Head of caudate nucleus (tissue), 42 donors: ENCODE data around the gene UFD1.

Experiments used
- DNase-seq, 42 donors: peaks; one replicate each; pipeline versions ENCODE4 v3.0.0 to v3.0.0-alpha.2; 2020 to 2021; ENCODE audit warnings: mixed read lengths in 7 of 42
- intact Hi-C: fragments of 100-400 bp; cut with DNase I; formaldehyde crosslinking; loops from one replicate; pipeline ENCODE4 v1.15.0; 2022

The UFD1 gene

DNA sequence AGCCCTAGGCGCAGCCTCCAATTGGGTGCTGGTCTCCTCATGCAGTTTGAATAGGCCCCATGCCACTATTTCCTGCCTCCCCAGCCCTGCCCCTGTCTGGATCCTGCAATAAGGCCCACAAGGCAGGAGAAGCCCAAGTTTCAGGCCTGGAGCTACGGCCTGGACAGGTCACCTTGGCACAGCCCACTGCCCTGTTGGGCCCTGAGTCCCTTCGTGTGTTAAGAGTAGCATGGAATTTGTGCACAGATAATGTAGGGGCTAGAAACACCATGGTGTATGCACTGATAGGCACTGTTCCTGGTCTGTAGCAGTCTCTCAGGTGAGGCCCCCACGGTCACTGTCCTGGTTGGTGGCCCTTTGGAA lies 20.9 kb upstream of the UFD1 start:
- DNase-seq = no peak
- intact Hi-C loops = no loop called here

DNA sequence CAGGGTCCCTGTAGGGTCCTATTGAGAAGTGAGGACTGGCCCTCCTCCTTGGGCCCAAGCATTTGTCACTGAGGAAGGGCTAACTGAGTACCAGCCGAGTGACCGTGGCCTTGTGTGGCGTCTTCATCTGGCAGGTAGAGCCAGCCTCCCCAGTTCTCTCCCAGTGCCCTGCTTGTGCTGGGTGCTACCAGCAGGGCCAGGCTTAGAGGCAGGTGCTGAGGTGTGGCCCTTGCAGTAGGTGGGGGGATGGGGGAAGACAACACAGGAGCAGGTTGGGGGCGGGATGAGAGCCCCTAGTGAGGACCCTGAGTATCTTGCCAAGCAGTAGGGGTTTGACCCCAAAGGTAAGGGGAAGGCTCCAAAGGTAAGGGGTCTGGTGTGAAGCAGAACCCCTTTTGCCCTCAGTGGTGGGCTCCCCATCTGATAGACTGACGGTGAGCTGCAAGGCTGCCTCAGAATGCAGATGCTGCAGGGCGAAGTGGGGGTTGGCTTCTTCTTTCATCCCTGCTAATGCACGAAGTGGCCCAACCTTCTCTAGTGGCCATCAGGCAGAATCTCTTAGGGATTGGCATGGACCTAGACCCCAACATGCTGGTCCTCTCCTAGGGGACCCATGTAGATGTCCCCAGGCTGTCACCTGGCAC lies 20.4 kb upstream of the UFD1 start:
- DNase-seq = no peak
- intact Hi-C loops = no loop called here

DNA sequence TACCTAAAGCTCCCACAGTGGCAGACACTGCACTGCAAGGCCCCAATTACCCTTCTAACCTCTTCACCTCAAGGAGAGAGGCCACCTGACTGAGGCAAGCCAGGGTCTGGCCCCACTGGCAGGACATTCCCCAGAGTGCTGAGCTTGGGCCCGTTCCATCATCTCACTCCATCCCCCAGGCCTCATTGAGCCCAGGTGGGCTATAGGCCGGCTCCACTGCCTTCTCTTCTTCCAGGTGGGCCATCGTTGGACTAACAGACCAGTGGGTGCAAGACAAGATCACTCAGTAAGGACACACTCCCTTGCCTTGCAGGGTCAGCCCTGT lies 19.8 kb upstream of the UFD1 start:
- no peak for DNase-seq
- intact Hi-C loops = no loop called here

DNA sequence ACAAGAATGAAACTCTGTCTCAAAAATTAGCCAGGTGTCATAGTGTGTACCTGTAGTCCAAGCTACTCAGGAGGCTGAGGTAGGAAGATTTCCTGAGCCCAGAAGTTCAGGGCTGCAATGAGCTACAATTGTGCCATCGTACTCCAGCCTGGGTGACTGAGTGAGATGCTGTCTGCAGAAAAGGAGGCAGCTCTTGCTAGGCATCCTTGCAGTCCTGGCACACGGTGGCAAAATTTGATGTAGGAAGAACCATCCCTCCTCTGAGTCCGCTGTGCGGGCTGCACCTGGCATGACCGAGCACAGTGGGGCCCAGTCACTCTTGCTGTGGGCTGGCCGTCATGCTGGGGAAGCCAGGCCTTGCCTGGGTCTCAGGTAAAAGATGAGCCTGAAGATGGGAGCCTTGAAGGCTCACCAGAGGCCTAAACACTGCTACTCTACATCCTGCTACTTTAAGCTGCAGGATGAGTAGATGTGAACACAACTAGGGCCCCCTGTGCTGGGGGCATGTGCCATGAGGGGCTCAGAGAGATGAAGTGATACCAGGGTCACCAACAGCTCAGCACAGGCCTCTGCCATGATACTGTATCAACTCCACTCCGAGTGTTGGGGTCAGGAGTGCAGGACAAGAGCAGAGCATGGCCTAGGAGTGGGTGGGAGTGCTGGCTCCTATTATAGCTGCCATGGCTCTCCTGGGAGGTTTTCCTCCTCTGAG lies 19.3 kb upstream of the UFD1 start:
- intact Hi-C loops = no loop called here
- DNase-seq = no peak

DNA sequence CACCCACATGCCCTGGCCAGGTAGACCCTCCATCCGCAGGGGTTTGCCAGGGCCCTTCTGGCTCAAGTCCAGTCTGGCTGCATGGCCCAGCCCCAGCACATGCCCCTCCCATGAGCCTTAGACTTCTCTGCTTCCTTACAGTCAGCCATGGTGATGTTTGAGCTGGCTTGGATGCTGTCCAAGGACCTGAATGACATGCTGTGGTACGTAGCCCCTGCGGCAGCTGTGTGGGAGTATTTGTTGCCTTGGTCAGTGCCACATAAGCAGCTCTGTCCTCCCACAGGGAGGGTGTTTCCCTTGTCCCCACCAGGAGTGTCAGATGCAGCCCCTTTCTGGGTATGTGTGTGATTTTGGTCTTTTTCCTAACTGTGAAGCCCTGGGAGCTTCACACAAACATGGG lies 18.3 kb upstream of the UFD1 start:
- intact Hi-C loops = no loop called here
- no peak for DNase-seq

DNA sequence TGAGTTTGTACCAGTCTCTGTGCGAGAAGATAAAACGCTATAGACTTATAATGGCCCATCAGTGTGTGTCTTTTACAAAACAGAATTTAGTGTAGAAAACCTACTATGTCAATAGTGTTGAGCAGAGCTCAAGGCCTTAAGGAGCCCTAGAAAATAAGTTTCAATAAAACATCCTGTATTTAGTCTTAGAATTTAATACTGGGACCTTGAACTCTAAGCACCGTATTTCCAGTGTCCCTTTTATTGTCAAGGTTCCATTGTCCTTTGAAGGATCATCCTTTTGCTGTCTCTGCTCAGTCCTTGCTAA lies 17.3 kb upstream of the UFD1 start:
- DNase-seq = no peak
- intact Hi-C loops = no loop called here

DNA sequence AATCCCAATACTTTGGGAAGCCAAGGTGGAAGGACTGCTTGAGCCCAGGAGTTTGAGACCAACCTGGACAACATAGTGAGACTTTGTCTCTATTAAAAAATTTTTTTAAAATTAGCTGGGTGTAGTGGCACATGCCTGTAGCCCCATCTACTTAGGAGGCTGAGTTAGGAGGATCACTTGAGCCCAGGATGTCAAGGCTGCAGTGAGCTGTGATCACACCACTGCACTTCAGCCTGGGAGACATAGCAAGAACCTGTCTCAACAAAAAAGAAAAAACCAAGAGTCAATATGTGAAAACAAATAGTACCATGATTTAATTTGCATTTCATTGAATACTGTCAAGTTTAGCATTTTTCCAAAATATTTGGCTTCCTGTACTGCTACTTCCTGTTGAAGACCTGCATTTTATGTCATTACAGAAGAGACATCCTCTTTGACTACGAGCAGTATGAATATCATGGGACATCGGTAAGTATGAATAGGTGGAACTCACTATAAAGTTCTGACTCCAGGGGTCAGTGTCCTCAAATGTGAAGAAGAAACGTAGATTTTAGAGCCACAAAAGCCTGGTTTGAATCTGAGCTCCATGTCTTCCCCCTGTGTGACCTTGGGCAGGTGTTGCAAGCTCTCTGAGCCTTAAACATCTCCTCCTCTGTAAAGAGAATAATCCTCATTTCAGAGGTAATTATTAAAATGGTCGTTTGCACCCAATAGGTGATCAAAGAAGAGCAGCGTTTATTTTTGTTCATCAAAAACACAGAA lies 16.8 kb upstream of the UFD1 start:
- no peak for DNase-seq
- intact Hi-C loops = no loop called here

DNA sequence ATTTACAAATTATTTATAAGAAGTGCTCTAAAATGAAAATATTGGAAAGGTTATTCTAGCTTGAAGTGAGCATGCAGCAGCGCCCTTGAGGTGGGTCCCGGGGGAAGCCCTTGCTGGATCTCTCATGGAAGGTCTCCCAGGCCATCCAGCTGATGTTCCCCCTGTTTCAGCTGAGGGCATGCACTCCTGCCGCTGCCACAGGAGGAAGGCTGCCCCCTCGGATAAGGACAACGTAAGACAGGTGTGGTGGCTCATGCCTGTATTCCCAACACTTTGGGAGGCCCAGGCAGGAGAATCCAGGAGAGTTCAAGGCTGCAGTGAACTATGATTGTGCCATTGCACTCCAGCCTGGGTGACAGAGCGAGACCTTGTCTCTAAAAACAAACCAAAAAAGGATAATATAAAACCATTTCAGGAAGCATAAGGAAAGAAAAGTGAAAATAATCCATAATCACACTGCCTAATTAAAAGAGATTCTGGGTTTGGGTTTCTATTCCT lies 15.7 kb upstream of the UFD1 start:
- intact Hi-C loops = no loop called here
- no peak for DNase-seq

DNA sequence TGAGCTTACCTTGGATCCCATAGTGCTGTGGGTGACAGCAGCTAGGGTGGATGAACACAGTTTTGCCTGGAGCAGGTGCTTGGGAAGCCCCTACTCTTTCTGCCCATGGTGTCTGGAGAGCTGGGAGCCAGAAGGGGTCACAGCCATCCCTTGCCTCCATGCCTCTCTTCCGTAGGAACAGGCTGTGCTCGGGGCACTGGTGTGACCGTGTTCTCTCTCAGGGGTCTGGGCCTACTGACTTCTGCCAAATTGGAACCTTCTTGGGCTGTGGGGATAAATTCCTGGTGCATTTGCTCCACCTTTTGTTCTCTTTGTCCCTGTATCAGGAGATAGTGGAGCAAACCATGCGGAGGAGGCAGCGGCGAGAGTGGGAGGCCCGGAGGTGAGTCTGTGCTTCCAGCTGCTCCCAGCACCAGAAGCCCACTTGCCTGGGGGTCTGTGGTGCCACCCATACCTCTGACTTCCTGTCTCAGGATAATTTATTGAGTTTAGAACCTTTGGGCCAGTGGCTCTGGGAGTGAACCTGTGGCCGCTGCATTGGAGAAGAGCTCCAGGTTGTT lies 15.1 kb upstream of the UFD1 start:
- no peak for DNase-seq
- intact Hi-C loops = no loop called here

DNA sequence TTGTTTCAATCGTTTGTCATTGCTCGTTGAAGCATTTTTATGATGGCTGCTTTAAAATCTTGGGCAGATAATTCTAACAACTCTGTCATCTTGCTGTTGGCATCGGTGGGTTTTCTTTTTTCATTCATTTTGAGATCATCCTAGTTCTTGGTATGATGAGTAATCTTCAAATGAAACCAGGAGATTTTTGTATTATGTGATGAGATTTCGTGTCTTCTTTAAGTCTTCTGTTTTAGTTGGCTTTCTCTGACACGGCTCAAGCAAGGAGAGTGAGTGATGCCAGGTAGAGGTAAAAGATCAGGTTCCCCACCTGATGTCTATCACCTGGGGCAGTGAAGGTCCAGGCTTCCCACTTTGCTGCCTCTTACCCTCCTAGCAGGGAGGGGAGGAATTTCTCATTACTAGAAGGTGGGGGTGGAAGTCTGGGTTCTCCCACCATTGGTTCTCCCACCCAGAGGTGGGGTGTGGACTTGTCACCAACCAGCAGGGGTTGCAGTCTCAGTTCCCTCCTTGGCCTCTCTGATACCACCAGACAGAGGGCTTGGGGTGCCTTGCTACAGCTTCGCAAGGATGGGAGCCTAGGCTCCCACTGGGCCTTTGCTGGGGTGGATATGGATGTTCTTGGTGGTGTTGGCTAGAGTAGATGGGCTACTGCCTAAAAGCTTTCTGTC lies 13.6 kb upstream of the UFD1 start:
- intact Hi-C loops = no loop called here
- DNase-seq = no peak

DNA sequence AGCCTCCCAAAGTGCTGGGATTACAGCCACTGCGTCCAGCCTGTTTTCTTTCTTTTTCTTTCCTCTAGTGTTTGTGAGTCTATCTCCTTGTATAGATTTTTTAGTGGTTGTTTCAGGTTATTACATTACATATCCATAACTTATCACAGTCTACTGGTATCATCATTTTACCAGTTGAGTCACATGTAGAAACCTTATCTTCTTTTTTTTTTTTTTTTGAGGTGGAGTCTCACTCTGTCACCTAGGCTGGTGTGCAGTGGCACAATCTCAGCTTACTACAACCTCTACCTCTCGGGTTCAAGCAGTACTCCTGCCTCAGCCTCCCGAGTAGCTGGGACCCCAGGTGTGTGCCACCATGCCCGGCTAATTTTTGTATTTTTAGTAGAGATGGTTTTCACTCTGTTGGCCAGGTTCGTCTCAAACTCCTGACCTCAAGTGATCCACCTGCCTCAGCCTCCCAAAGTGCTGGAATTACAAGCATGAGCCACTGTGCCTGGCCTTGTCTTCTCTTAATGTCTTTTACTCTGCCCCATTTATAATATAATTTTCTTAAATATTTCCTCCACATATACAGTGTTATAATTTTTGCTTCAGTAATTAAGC lies 11.7 kb upstream of the UFD1 start:
- intact Hi-C loops = no loop called here

DNA sequence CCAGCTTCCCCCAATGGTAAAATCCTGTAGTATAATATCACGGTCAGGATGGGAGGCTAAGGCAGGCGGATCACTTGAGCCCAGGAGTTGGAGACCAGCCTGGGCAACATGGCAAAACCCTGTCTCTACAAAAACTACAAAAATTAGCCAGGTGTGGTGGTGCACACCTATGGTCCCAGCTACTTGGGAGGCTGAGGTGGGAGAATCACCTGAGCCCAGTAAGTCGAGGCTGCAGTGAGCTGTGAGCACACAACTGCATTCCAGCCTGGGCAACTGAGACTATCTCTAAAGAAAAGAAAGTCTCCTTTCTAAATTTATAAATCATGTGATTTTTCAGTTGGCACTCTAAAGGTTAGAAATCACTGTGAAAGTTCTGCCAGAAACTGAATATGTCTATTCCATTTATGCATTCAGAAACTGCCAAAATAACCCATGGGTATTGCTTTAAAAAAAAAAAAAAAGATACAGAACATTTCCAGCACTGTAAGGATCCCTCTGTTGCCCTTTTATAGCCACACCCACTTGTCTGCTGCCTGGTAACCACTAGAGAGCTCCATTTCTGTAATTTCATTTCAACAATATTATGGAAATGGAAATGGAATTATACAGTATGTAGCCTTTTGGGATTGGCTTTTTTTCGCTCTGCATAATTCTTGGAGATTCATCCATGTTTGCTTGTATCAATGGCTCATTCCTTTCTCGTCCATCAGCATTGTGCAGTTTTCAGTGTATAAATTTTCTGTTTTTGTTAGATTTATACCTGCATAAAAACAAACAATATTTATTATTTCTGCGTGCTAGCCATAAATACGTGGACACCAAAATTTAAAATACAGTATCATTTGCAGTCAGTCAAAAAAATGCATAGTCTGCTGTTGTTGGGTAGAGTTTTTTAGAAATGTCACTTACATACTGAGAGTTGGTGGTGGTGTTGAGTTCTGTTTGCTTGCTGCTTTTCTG lies 10.2 kb upstream of the UFD1 start:
- intact Hi-C loops = no loop called here

More for the DNA sequence above, 11.7 kb upstream of the UFD1 start:
- DNase-seq = no peak

DNA sequence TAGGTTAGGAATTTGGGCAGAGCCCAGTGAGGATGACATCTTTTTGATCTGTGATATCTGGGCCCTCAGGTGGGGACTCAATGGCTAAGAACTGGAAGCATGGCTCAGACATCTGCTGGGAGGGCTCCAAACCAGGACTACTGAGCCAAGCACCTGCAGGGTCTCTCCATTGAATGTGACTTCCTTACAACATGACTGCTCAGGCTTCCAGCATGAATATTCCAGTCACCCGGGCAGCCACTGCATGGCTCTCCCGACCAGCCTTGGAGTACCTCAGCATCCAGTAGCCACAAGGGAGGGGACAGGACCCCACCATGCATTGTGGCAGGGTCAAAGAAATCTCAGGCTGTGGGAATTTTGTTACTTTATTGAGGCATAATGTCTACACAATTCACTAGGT lies 9.3 kb upstream of the UFD1 start:
- intact Hi-C loops = no loop called here
- DNase-seq = no peak

More for the DNA sequence above, 10.2 kb upstream of the UFD1 start:
- DNase-seq = peak in 1 of 42 donors; percentile 30

DNA sequence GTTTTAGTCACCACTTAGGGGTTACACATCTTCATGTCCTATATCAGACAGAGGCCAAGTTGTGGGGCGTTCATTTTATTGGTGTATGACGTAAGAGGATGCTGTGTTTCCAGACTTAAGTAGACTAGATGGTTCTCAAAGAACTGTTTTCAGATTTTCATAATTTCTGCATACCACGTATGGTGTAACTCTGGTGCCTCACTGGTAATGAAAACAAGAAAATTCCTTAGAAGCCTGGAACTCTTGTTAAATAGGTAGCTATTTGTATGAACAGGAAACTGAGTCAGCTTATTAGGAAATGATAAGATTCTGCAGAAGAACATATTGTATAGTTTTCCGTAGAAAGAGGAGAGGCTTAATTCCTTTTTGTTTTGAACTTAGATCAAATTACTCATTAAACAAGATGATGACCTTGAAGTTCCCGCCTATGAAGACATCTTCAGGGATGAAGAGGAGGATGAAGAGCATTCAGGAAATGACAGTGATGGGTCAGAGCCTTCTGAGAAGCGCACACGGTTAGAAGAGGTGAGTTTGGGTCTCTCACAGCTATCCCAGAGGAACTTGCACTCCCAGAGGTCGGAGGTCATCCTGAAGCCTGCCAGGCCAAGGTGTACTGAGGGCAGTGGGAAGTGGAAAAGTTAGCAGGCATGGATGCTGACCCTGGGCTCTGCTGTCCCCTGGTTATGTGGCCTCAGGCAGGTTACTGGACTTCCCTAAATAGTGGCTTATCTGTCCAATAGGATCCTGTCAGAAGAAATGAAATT lies 4.7 kb upstream of the UFD1 start:
- DNase-seq = no peak
- intact Hi-C loops = no loop called here

DNA sequence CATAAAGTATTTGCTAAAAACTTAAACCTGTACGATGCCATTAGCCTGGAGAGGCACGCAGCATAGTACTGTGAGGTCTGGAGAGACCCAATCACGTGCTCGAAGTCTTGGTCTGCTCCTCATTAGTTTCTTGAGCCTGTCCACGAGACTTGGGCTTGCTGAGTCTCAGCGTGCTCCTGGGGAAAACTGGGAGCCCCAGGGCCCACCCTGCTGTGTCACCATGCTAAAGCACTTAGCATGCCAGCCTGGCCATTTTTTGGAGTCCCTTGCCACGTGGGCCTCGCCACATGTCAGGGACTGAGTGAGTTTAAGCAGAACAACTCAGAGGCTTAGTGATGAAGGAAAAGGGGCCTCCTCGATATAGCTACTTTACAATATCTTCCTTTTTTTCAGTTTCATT lies 3.3 kb upstream of the UFD1 start:
- peak in 1 of 42 donors; percentile 20 for DNase-seq
- intact Hi-C loops = no loop called here

DNA sequence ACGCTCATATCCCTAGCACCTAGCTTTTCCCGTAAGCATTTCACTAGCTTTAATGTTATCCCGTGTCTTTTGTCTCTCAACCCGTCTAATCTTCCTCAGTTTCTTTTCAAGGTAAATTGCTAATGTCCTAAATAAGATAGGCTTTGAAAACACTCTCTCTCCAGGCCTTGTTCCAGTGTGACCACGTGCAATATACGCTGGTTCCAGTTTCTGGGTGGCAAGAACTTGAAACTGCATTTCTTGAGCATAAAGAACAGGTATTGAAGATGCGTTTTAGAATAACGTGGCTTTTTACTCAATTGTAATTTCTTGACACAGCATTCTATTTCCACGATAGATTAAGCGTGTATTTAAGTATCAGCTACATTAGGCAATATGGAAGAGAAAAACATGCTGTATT lies 1.8 kb upstream of the UFD1 start:
- intact Hi-C loops = no loop called here
- no peak for DNase-seq

DNA sequence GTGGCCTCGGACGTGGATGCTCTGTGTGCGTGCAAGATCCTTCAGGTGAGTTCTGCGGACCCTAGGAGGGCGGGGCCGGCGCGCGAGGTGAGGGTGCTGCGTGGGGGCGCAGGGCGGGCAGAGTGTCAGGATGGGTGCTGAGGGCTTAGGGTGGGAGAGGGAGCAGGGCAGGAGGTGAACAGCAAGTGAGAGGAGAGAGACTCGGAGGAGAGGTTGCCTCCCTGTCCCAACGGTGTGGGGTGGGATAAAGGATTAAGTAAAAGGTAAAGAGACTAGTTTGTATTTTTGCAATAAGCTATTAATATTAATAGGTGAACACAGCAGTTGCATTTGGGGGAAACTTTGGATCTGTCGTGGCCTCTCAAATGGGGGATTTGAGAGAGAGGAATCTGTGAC lies 1.2 kb upstream of the UFD1 start:
- intact Hi-C loops = no loop called here
- peak in 1 of 42 donors; percentile 14 for DNase-seq
